Stomach (tissue), 9 donors: ENCODE measurements around the gene AGAP2. TPM values are rescaled to one million over a fixed set of nuclear protein-coding genes. Genes with fewer than 3 reads are reported as not detected.

Source experiments
- DNase-seq, 2 donors: peaks; one replicate each; pipeline versions ENCODE4 v3.0.0 to v3.0.0-alpha.2; 2013 to 2019
- H3K27ac ChIP-seq, 5 donors: fragments of 200-600 bp in 4 of 5; sonication (generic) in 4 of 5; one replicate each; pipeline ENCODE4 v1.5.1; 2013 to 2019; ENCODE audit warnings: mild to moderate bottlenecking in 1 of 5, moderate library complexity in 1 of 5
- H3K27me3 ChIP-seq, 3 donors: fragments of 200-600 bp; sonication (generic); one replicate each; pipeline ENCODE4 v1.5.1; 2017 to 2019; ENCODE audit warnings: mixed run types in 1 of 3
- H3K36me3 ChIP-seq, 4 donors: fragments of 200-600 bp; sonication (generic); 1 replicate in 3 of 4; 2 replicates in 1 of 4; pipeline ENCODE4 v1.5.1; 2016 to 2019
- H3K4me1 ChIP-seq, 4 donors: fragments of 200-600 bp; sonication (generic); one replicate each; pipeline ENCODE4 v1.5.1; 2016 to 2019
- H3K4me3 ChIP-seq, 4 donors: fragments of 200-600 bp; sonication (generic) in 3 of 4; one replicate each; pipeline ENCODE4 v1.5.1; 2016 to 2019; ENCODE audit warnings: mild to moderate bottlenecking in 1 of 4
- H3K9me3 ChIP-seq, 4 donors: fragments of 200-600 bp; sonication (generic); one replicate each; pipeline ENCODE4 v1.5.1; 2016 to 2019
- CTCF ChIP-seq, 7 experiments: fragments of 450-650 bp in 4 of 7; fragments of 200-600 bp in 3 of 7; sonication (generic) in 3 of 7; IDR thresholded peaks; one replicate each; pipeline ENCODE4 v1.5.1; 2016 to 2019; ENCODE audit warnings: antibody characterized with exemption in 7 of 7, control low read depth in 2 of 7, mild to moderate bottlenecking in 1 of 7
- EP300 ChIP-seq: sonication (generic); formaldehyde crosslinking; IDR thresholded peaks from one replicate; pipeline ENCODE4 v1.6.1; 2017; ENCODE audit warnings: antibody characterized with exemption
- POLR2A ChIP-seq, 4 donors: fragments of 450-650 bp; IDR thresholded peaks; one replicate each; pipeline ENCODE4 v1.6.1; 2016; ENCODE audit warnings: antibody characterized with exemption in 4 of 4, control low read depth in 2 of 4, mild to moderate bottlenecking in 1 of 4, moderate library complexity in 1 of 4
- POLR2AphosphoS5 ChIP-seq, 3 donors: sonication (generic); formaldehyde crosslinking; IDR thresholded peaks; one replicate each; pipeline ENCODE4 v1.6.1; 2016; ENCODE audit warnings: antibody characterized with exemption in 3 of 3
- WGBS, 5 donors: extraction: QIAGEN DNeasy Blood & Tissue Kit in 3 of 5; methylation state at CpG; one replicate each; pipeline versions ENCODE4 v1.1.5 to v1.1.7; 2013 to 2018; 5-methylcytosine and 5-hydroxymethylcytosine counted together
- intact Hi-C: fragments of 100-400 bp; cut with DNase I; formaldehyde crosslinking; loops from one replicate; pipeline ENCODE4 v1.15.1; 2023; ENCODE audit warnings: low total_unique reads
- polyA plus RNA-seq, 3 donors: library from polyadenylated mRNA; stranded (reverse); fragments of 200-250 nt; gene quantifications; one replicate each; pipeline ENCODE4 v1.2.3, GENCODE V29; 2013
- total RNA-seq, 5 donors: library from RNA; depleted of rRNA; stranded (reverse); fragments of >200 nt; gene quantifications; one replicate each; pipeline versions ENCODE4 v1.1.0 to v1.2.3, GENCODE V29; 2014 to 2016
- donor health status: healthy with polysubstance abuse.
- donor health status: Bipolar disorder and iron deficiency.
- donor health status: healthy.

Gene AGAP2
- total and polyA plus RNA-seq, 8 donors = under 0.01 to 5.7 (median 0.68) TPM; not detected in 1

DNA sequence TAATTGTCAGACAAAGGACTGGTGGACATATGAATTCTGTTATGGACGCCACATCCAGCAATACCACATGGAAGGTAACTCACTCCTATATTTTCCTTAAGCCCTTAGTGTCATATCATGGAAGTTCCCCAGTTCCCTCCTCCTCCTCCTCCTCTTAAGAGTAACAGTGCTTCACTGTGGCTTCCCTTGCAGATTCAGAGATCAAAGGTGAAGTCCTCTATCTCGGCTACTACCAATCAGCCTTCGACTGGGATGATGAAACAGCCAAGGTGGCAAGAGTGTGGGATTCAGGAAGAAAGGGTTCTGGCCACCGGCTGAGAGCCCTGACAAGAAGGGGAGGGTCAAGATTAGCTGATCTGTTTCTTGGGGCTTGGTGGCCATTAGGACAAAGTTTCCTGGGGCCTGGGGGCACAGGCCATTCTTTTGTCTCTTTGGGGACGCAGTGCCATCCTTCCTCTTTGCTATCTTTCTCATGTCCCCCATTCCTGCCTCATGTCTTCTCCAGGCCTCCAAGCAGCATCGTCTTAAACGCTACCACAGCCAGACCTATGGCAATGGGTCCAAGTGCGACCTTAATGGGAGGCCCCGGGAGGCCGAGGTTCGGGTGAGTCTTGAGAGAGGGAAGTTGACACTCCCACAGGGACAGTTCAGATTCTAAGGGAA, 42.6 kb downstream of the AGAP2 start:
- 92 to 98% (median 94%) methylated on average over 11 of the region's 11 CpGs for WGBS, 5 donors
- Histone ChIP-seq H3K9me3 (no peaks in the 10 kb centered on the region), H3K27ac (no peak overlapping the region), H3K4me1 (peaks cover 7 to 22% (median 18%) of the 10 kb centered on the region in 4 donors), H3K27me3 (no peaks in the 10 kb centered on the region), H3K36me3 (peaks cover 18 to 50% (median 46%) of the 10 kb centered on the region in 4 donors), H3K4me3 (no peak overlapping the region)
- TF ChIP-seq EP300 = no peak
- TF ChIP-seq POLR2AphosphoS5 (IDR thresholded peaks at IDR 0.05) = no peak
- TF ChIP-seq POLR2A (IDR thresholded peaks at IDR 0.05) = no peak
- TF ChIP-seq CTCF (IDR thresholded peaks at IDR 0.05) = no peak
- intact Hi-C loops = no loop called here
- no peak for DNase-seq

- DNase-seq = peak in 1 of 2 donors; percentile 53
- Histone ChIP-seq H3K27ac (peak overlapping the region; percentile 80 to 86 (median 85)), H3K27me3 (peaks cover 0 to under 1% (median 0%) of the 10 kb centered on the region in 3 donors), H3K9me3 (no peaks in the 10 kb centered on the region), H3K36me3 (peaks cover 18 to 41% (median 39%) of the 10 kb centered on the region in 4 donors), H3K4me1 (peaks cover 7 to 22% (median 18%) of the 10 kb centered on the region in 4 donors), H3K4me3 (peak overlapping the region; percentile 83 to 91 (median 88))
- intact Hi-C loops = no loop called here
- WGBS, 5 donors = 0 to 3% (median 1%) methylated on average over 15 of the region's 15 CpGs
- no peak for TF ChIP-seq EP300
- no peak for TF ChIP-seq CTCF (IDR thresholded peaks at IDR 0.05)
- no peak for TF ChIP-seq POLR2AphosphoS5 (IDR thresholded peaks at IDR 0.05)
- TF ChIP-seq POLR2A (IDR thresholded peaks at IDR 0.05) = no peak
Observed at GRCh38 chr12:57694459-57695019, 44.0 kb downstream of the AGAP2 start.

DNA sequence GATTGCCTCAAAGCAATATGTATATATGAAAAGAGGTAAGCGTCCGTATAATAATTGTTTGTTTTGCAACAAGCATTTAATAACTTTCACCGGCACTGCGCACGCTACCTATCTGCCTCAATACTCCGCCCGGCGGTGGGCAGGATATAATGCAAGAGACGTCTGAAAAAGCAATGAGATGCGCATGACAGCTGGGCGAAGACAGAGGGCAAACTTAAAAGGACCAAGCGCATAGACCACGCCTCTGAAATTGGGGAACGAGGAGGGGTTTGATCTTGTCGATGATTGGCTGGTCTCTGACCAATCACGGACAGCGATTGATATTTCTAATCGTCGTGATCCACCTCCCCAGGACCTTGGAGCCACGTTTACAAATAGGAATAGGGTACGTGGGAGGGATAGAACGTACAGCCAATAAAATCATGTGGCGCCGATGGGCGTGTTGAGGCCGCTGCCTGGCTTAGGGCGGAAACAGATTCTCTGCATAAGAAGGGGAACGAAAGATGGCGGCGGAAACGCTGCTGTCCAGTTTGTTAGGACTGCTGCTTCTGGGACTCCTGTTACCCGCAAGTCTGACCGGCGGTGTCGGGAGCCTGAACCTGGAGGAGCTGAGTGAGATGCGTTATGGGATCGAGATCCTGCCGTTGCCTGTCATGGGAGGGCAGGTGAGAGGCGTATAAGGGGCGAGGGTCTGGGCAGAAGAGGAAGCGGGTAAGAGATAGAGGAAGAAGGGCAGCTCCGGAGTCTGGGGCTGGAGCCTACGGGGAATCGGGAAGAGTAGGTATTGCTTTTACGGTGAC, 44.7 kb downstream of the AGAP2 start, which contains the start of gene OS9:
TSS of gene OS9 (plus strand) at position 474 of the 800 bp plus-strand sequence. CDS start at position 504, 30 bp downstream.
- peak in 1 of 4 donors; percentile 86 for TF ChIP-seq POLR2A (IDR thresholded peaks at IDR 0.05)
- no peak for TF ChIP-seq EP300
- peak; percentile 37 to 88 (median 83) for TF ChIP-seq POLR2AphosphoS5 (IDR thresholded peaks at IDR 0.05)
- TF ChIP-seq CTCF (IDR thresholded peaks at IDR 0.05) = peak in 6 of 7 experiments; percentile 14 to 90 (median 70)
- Histone ChIP-seq H3K27ac (peak within 1 kb of the TSS; percentile 80 to 86 (median 85)), H3K4me3 (peak within 1 kb of the TSS; percentile 83 to 91 (median 88)), H3K36me3 (peaks cover 18 to 34% (median 33%) of the 10 kb centered on the region in 4 donors), H3K4me1 (peaks cover 7 to 22% (median 18%) of the 10 kb centered on the region in 4 donors), H3K27me3 (peaks cover 0 to 5% (median 0%) of the 10 kb centered on the region in 3 donors), H3K9me3 (no peaks in the 10 kb centered on the region)
- intact Hi-C loops = no loop called here
- 0 to 1% (median 0%) methylated on average over 45 of the region's 45 CpGs for WGBS, 5 donors
- peak; percentile 95 to 99 for DNase-seq

- Histone ChIP-seq H3K36me3 (peaks cover 18 to 29% (median 27%) of the 10 kb centered on the region in 4 donors), H3K4me1 (peaks cover 7 to 22% (median 18%) of the 10 kb centered on the region in 4 donors), H3K27ac (peak overlapping the region in 3 of 5 donors; percentile 32 to 82 (median 49)), H3K4me3 (peak overlapping the region; percentile 28 to 91 (median 86)), H3K9me3 (no peaks in the 10 kb centered on the region), H3K27me3 (peaks cover 0 to 5% (median 0%) of the 10 kb centered on the region in 3 donors)
- no peak for TF ChIP-seq EP300
- TF ChIP-seq POLR2AphosphoS5 (IDR thresholded peaks at IDR 0.05) = no peak
- no peak for TF ChIP-seq POLR2A (IDR thresholded peaks at IDR 0.05)
- no peak for TF ChIP-seq CTCF (IDR thresholded peaks at IDR 0.05)
- DNase-seq = no peak
- intact Hi-C loops = no loop called here
- WGBS, 5 donors = 46 to 58% (median 51%) methylated on average over 8 to 10 of the region's 10 CpGs
Observed at GRCh38 chr12:57693317-57693658, 45.3 kb downstream of the AGAP2 start.
